ENCODE results near the gene FRMPD4.

Gene FRMPD4

DNA sequence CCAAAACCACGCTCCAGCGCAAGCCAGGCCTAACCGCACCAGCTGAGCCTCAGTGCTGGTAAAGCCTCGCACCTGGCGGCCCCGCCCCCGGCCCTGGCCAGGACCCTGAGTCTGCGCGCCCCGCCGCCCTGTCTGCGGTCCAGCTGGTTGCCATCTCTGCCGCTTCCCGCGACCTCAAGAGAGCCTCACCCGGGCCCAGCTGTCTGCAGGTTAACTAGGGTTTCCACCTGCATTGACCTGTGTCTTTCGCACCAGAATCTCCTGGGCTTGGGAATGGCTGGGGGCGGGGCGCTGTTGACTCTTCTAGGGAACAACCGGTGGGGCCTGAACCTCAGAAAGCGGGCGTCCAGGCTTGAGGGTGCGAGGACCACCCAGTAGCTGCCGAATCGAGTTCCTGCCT, 445.3 kb downstream of the FRMPD4 start:
- no peak for DNase-seq (ENCODE audit: insufficient read length, low spot score)
- TF ChIP-seq, protein P1, sequence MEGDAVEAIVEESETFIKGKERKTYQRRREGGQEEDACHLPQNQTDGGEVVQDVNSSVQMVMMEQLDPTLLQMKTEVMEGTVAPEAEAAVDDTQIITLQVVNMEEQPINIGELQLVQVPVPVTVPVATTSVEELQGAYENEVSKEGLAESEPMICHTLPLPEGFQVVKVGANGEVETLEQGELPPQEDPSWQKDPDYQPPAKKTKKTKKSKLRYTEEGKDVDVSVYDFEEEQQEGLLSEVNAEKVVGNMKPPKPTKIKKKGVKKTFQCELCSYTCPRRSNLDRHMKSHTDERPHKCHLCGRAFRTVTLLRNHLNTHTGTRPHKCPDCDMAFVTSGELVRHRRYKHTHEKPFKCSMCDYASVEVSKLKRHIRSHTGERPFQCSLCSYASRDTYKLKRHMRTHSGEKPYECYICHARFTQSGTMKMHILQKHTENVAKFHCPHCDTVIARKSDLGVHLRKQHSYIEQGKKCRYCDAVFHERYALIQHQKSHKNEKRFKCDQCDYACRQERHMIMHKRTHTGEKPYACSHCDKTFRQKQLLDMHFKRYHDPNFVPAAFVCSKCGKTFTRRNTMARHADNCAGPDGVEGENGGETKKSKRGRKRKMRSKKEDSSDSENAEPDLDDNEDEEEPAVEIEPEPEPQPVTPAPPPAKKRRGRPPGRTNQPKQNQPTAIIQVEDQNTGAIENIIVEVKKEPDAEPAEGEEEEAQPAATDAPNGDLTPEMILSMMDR (IDR thresholded peaks at IDR 0.05; ENCODE audit: insufficient read depth, missing control alignments), result no peak
- FAIRE-seq, result no peak

DNA sequence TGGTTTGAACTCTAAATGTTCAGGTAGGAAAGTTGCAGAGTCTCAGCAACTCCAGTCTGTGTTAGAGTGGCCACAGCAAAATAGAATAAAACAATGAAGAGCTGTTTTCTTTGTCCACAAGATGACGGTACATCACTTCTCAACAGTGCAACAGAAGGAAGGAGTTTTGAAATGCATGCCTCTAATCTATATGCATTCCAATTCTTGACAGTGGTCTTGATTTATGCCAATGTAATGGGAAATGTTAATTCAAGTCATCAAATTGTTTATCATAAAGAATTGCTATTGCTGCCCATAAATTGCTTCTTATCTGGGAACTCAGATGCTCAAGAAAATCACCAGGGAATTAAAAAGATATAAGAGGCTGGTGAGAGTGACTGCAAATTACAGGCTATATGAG, 457.4 kb downstream of the FRMPD4 start:
- DNase-seq (ENCODE audit: insufficient read length, low spot score), result no peak
- TF ChIP-seq, protein P1 (IDR thresholded peaks at IDR 0.05; ENCODE audit: insufficient read depth, missing control alignments), result no peak
- FAIRE-seq, result no peak

DNA sequence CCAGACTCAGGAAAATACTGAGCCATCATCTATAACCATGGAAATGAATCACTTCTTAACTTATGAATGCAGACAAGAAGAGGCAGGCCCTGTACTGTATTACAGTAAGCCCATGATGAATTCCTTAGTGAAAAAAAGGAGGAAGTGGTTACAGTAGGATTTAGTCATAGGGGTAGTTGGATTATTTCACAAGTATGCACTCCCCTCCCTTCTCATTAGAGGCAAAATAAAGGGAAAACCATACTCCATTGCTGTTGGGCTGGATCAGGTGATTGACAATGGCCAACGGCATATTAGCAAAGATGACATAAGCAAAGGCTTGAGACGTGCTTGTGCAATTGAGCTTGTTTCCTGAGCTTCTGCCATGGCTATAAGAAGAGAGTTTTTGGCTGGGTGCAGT, 471.8 kb downstream of the FRMPD4 start:
- FAIRE-seq, result no peak

DNA sequence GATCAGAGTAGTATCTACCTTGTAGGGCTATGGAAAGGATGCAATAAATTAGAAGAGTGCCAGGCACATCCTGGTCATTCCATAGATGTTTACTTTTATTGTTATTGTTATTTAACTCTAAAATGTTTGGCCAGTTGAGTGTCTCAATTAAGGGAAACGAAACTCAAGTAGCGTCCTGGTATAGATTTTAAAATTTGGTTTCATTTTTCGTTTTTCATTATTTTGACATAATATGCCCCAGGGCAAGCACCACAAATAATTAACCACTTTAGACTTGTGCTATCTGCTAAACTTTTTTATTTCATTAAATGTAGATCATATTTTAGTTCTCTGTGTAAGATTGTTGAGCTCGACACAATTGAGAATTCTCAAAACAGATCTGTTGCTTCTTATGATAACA, 473.2 kb downstream of the FRMPD4 start:
- TF ChIP-seq, protein P1 (IDR thresholded peaks at IDR 0.05; ENCODE audit: insufficient read depth, missing control alignments), result no peak
- DNase-seq (ENCODE audit: insufficient read length, low spot score) (no peak), FAIRE-seq (no peak)

More for the DNA sequence above, 471.8 kb downstream of the FRMPD4 start:
- TF ChIP-seq, protein P1 (IDR thresholded peaks at IDR 0.05; ENCODE audit: insufficient read depth, missing control alignments), result no peak
- DNase-seq (ENCODE audit: insufficient read length, low spot score), result no peak

DNA sequence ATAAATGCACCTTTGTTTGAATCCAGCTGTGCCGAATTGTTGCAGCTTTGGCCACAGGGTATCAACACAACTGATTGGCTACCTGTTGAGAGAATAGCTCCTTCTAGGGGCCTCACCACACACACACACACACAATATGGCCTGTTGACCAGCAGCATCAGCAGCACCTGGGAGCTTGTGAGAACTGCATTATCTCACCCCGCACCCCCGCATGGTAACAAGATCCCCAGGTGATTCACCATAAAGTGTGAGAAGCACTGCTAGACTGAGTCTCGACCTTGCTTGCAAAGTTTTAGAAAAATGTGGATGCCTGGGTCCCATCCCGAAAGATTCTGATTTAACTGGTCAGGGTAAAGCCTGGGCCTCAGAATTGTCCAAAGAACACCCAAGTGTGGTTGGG, 476.0 kb downstream of the FRMPD4 start:
- TF ChIP-seq, protein P1 (IDR thresholded peaks at IDR 0.05; ENCODE audit: insufficient read depth, missing control alignments), result no peak
- FAIRE-seq (no peak), DNase-seq (ENCODE audit: insufficient read length, low spot score) (no peak)

DNA sequence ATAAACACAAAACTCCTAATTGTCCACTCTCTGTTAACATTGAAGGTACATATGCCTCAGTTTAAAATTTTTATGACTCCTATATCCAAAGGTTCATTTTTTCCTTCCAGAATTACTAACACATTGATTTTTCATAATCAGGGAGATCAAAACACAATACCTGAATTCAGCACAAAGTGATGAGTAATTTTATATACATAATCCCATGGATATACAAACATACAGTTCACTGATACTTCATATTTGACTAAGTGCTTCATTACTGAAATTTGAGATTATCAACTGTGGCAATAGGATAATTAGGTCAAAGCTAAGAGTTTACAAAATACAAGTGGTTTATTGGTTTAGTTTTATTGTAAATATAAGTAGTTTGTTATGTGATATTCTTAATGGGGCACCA, 476.8 kb downstream of the FRMPD4 start:
- FAIRE-seq (no peak), DNase-seq (ENCODE audit: insufficient read length, low spot score) (no peak)
- TF ChIP-seq, protein P1 (IDR thresholded peaks at IDR 0.05; ENCODE audit: insufficient read depth, missing control alignments), result no peak

DNA sequence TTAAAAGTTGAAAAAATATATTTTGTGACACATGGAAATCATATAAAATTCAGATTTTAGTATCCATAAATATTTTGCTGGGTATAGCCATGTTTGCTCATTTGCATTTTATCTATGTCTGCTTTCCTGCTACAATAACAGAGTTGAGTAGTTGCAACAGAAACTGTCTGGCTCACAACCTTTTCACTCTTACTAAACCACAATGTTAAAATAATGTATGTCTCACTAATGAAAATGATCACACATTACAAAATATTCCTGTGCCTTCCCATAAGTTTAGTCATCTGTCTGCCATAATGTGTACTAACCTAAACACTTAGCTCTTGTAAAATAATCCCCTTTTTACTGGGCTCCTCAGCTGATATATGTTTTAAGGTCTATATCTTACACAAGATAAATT, 479.0 kb downstream of the FRMPD4 start:
- TF ChIP-seq, protein P1 (IDR thresholded peaks at IDR 0.05; ENCODE audit: insufficient read depth, missing control alignments), result no peak
- FAIRE-seq, result no peak
- DNase-seq (ENCODE audit: insufficient read length, low spot score), result no peak

Measured in D721Med (cell line).